CD8-positive, alpha-beta memory T cell (primary cell): ENCODE data around the gene MAGEF1. TPM values are rescaled to one million over a fixed set of nuclear protein-coding genes. Genes with fewer than 3 reads are reported as not detected.
"Not testable (repeated sequence)": the region's sequence is repeated elsewhere in the genome, so short reads cannot be mapped to it uniquely, and the experiment has no call there.

Source experiments
- CTCF ChIA-PET: fragments of 350-600 bp; sonication (Branson Sonifier 250); formaldehyde crosslinking; loops from one replicate; lab custom pipeline; 2021; ENCODE audit warnings: antibody characterized with exemption; lab: Charles Lee
- POLR2A ChIA-PET: fragments of 350-600 bp; sonication (Branson Sonifier 250); formaldehyde crosslinking; loops from one replicate; lab custom pipeline; 2021; ENCODE audit warnings: antibody characterized with exemption; lab: Charles Lee
- DNase-seq, 5 donors: peaks; one replicate each; pipeline versions ENCODE4 v3.0.0 to v3.0.0-alpha.2; 2020 to 2022; ENCODE audit warnings: mixed read lengths in 1 of 5
- H3K27ac ChIP-seq: one replicate; pipeline ENCODE4 v1.7.0; 2013; ENCODE audit warnings: low read depth, mild to moderate bottlenecking, low read length, moderate library complexity
- H3K27me3 ChIP-seq: 2 replicates; pipeline ENCODE4 v1.7.0; 2013; ENCODE audit warnings: low read length, mild to moderate bottlenecking; ENCODE audit not compliant: insufficient read depth, poor library complexity, severe bottlenecking
- H3K36me3 ChIP-seq: 2 replicates; pipeline ENCODE4 v1.7.0; 2013; ENCODE audit warnings: mild to moderate bottlenecking, low read length, moderate library complexity; ENCODE audit not compliant: insufficient read depth
- H3K4me1 ChIP-seq: 2 replicates; pipeline ENCODE4 v1.7.0; 2013; ENCODE audit warnings: mild to moderate bottlenecking, low read length, moderate library complexity; ENCODE audit not compliant: insufficient read depth
- H3K4me3 ChIP-seq: 2 replicates; pipeline ENCODE4 v1.7.0; 2013; ENCODE audit warnings: mild to moderate bottlenecking, low read length
- H3K9me3 ChIP-seq: 2 replicates; pipeline ENCODE4 v1.7.0; 2013; ENCODE audit warnings: mild to moderate bottlenecking, low read length
- H3K27ac Mint-ChIP-seq, 8 donors: one replicate each; pipeline ENCODE4 v1.8.0; 2020 to 2021; ENCODE audit warnings: mixed read lengths in 8 of 8, mild to moderate bottlenecking in 6 of 8, inconsistent platforms in 3 of 8, moderate library complexity in 3 of 8
- H3K27me3 Mint-ChIP-seq, 2 donors: one replicate each; pipeline ENCODE4 v1.8.0; 2020 to 2021; ENCODE audit warnings: mixed read lengths in 2 of 2, mild to moderate bottlenecking in 1 of 2, moderate library complexity in 1 of 2
- H3K36me3 Mint-ChIP-seq, 3 donors: one replicate each; pipeline ENCODE4 v1.8.0; 2020 to 2021; ENCODE audit warnings: mixed read lengths in 3 of 3, inconsistent platforms in 1 of 3, mild to moderate bottlenecking in 1 of 3
- H3K4me1 Mint-ChIP-seq, 3 donors: one replicate each; pipeline ENCODE4 v1.8.0; 2020 to 2021; ENCODE audit warnings: mixed read lengths in 3 of 3, inconsistent platforms in 1 of 3, mild to moderate bottlenecking in 1 of 3
- H3K4me3 Mint-ChIP-seq, 7 donors: one replicate each; pipeline ENCODE4 v1.8.0; 2020 to 2021; ENCODE audit warnings: mixed read lengths in 7 of 7, mild to moderate bottlenecking in 6 of 7, moderate library complexity in 4 of 7, inconsistent platforms in 2 of 7
- H3K9me3 Mint-ChIP-seq, 5 donors: one replicate each; pipeline ENCODE4 v1.8.0; 2020 to 2022; ENCODE audit warnings: mixed read lengths in 5 of 5, mild to moderate bottlenecking in 3 of 5, moderate library complexity in 2 of 5, inconsistent platforms in 1 of 5
- polyA plus RNA-seq: library from polyadenylated mRNA; unstranded; fragments of 300-500 nt; fragmentation: Illumina TruSeq; gene quantifications from one replicate; pipeline ENCODE4 v1.2.3, GENCODE V29; 2021
- total RNA-seq, 2 experiments: library from RNA; stranded (reverse); gene quantifications; one replicate each; pipeline ENCODE4 v1.2.3, GENCODE V29; 2021

MAGEF1 gene
- total and polyA plus RNA-seq, 3 experiments from 2014 or later, result 14.5 to 25.0 (median 24.5) TPM

DNA sequence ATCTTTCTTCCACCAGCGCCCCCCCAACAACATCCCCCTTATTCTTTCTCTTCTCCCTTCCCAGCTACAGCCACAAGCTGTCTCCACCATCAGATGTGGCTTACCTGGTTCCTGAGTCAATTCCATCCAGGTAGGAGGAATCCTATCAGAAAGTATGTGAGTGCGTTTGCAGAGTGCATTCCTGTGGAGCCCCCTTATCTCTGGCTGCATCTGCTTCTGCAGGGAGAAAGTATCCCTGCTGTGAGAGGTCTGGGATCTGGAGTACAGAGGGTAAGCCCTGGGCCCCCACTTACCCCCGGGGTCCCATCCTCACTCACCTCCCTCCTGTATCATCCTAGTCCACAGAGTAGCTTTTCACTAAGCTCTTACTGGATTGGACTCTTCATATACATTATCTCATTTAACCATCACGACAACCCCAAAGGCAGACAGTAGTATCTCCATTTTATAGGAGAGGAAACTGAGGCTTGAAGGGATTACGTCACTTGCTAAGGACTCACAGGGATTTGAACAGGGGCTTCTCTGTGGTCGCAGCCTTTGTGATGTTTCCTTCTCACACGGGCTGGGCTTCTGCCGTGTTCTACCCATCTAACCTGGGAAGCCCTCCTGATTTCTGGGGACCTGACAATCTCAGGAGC, 22.2 kb upstream of the MAGEF1 start:
- no peaks in the 10 kb centered on the region for H3K36me3 ChIP-seq
- no peak for DNase-seq
- H3K4me1 ChIP-seq, result no peaks in the 10 kb centered on the region
- H3K9me3 ChIP-seq, result no peaks in the 10 kb centered on the region
- no peaks in the 10 kb centered on the region for H3K36me3 Mint-ChIP-seq
- no peaks in the 10 kb centered on the region for H3K4me1 Mint-ChIP-seq
- H3K4me3 Mint-ChIP-seq, result no peak overlapping the region
- CTCF ChIA-PET, result interaction anchor here (3.4 kb wide), 1 partner anchor 173 kb away, joined by 9 read pairs; the partner anchor contains the start of gene EPHB3
- no peak overlapping the region for H3K4me3 ChIP-seq
- H3K27me3 Mint-ChIP-seq, result peaks cover 13 to 49% of the 10 kb centered on the region in 2 donors
- no peaks in the 10 kb centered on the region for H3K27me3 ChIP-seq
- POLR2A ChIA-PET, result no interaction called here
- no peak overlapping the region for H3K27ac Mint-ChIP-seq
- no peaks in the 10 kb centered on the region for H3K9me3 Mint-ChIP-seq
- H3K27ac ChIP-seq, result no peak overlapping the region

GRCh38 chr3:184733181-184733580, 21.3 kb upstream of the MAGEF1 start:
- Mint-ChIP-seq H3K9me3 (no peaks in the 10 kb centered on the region), H3K36me3 (no peaks in the 10 kb centered on the region), H3K27ac (no peak overlapping the region), H3K27me3 (peaks cover 13 to 56% of the 10 kb centered on the region in 2 donors), H3K4me1 (no peaks in the 10 kb centered on the region), H3K4me3 (no peak overlapping the region)
- DNase-seq, result no peak
- ChIA-PET POLR2A (no interaction called here), CTCF (interaction anchor here (3.4 kb wide), 1 partner anchor 172 kb away, joined by 9 read pairs; the partner anchor contains the start of gene EPHB3)
- H3K27me3 ChIP-seq, result no peaks in the 10 kb centered on the region
- no peaks in the 10 kb centered on the region for H3K9me3 ChIP-seq
- no peaks in the 10 kb centered on the region for H3K4me1 ChIP-seq
- H3K27ac ChIP-seq, result no peak overlapping the region
- H3K4me3 ChIP-seq, result no peak overlapping the region
- no peaks in the 10 kb centered on the region for H3K36me3 ChIP-seq

- H3K27me3 Mint-ChIP-seq, result peaks cover 14 to 59% of the 10 kb centered on the region in 2 donors
- H3K4me3 Mint-ChIP-seq, result no peak overlapping the region
- Histone ChIP-seq H3K4me3 (no peak overlapping the region), H3K4me1 (no peaks in the 10 kb centered on the region), H3K27me3 (no peaks in the 10 kb centered on the region), H3K27ac (no peak overlapping the region), H3K36me3 (no peaks in the 10 kb centered on the region), H3K9me3 (no peaks in the 10 kb centered on the region)
- H3K4me1 Mint-ChIP-seq, result no peaks in the 10 kb centered on the region
- no peaks in the 10 kb centered on the region for H3K9me3 Mint-ChIP-seq
- POLR2A ChIA-PET, result no interaction called here
- no peak overlapping the region for H3K27ac Mint-ChIP-seq
- no peaks in the 10 kb centered on the region for H3K36me3 Mint-ChIP-seq
- DNase-seq, result no peak
- CTCF ChIA-PET, result interaction anchor here (3.4 kb wide), 1 partner anchor 171 kb away, joined by 9 read pairs; the partner anchor contains the start of gene EPHB3
Measured at GRCh38 chr3:184731786-184732537, 20.1 kb upstream of the MAGEF1 start.

- Histone ChIP-seq H3K4me3 (no peak overlapping the region), H3K36me3 (no peaks in the 10 kb centered on the region), H3K9me3 (no peaks in the 10 kb centered on the region), H3K27ac (no peak overlapping the region), H3K4me1 (no peaks in the 10 kb centered on the region), H3K27me3 (no peaks in the 10 kb centered on the region)
- no peaks in the 10 kb centered on the region for H3K4me1 Mint-ChIP-seq
- H3K27me3 Mint-ChIP-seq, result peaks cover 18 to 63% of the 10 kb centered on the region in 2 donors
- no peak for DNase-seq
- H3K36me3 Mint-ChIP-seq, result no peaks in the 10 kb centered on the region
- no peak overlapping the region for H3K4me3 Mint-ChIP-seq
- no peak overlapping the region for H3K27ac Mint-ChIP-seq
- POLR2A ChIA-PET, result no interaction called here
- no peaks in the 10 kb centered on the region for H3K9me3 Mint-ChIP-seq
- CTCF ChIA-PET, result interaction anchor here (4.5 kb wide), 1 partner anchor 170 kb away, joined by 32 read pairs; the partner anchor contains the start of gene EPHB3
Measured at GRCh38 chr3:184730924-184731323, 19.1 kb upstream of the MAGEF1 start.

DNA sequence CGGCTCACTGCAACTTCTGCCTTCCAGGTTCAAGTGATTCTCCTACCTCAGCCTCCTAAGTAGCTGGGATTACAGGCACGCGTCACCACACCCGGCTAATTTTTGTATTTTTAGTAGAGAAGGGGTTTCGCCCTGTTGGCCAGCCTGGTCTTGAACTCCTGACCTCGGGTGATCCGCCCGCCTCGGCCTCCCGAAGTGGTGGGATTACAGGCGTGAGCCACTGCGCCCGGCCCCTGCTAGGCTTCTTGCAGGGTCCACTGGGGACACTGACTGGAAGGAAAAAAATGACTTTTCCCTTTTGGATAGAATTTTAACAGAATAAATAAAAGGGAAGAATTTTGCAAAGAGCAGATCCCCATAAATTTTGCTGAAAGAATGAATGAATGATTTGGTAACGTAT, 17.3 kb upstream of the MAGEF1 start:
- peaks cover 13 to 53% of the 10 kb centered on the region in 2 donors for H3K27me3 Mint-ChIP-seq
- DNase-seq, H3K4me3 ChIP-seq, H3K4me1 ChIP-seq, H3K36me3 ChIP-seq, H3K27ac Mint-ChIP-seq, H3K4me1 Mint-ChIP-seq, H3K27ac ChIP-seq, POLR2A ChIA-PET, H3K36me3 Mint-ChIP-seq, H3K27me3 ChIP-seq, H3K9me3 ChIP-seq, H3K4me3 Mint-ChIP-seq, H3K9me3 Mint-ChIP-seq: not testable (repeated sequence)
- CTCF ChIA-PET, result interaction anchor here (4.5 kb wide), 1 partner anchor 168 kb away, joined by 32 read pairs; the partner anchor contains the start of gene EPHB3

DNA sequence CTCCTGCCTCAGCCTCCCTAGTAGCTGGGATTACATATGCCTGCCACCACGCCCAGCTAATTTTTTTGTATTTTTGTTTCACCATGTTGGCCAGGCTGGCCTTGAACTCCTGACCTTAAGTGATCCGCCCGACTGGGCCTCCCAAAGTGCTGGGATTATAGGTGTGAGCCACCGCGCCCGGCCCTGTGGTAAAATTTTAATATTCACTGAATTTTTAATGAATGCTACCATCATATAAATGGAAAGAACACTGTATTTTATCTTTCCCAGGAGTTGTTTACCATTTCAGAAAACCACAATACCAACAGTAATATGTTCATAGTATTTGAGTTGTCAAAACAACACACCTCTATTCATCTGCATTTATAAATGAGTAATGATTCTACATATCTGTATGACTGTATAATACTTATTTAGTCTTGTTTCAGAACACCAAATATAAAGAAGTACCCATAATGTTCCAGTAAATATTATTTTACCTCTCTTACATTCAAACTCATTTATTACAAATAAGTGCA, 16.2 kb upstream of the MAGEF1 start:
- H3K36me3 Mint-ChIP-seq, result no peaks in the 10 kb centered on the region
- H3K4me3 ChIP-seq, result no peak overlapping the region
- DNase-seq, result no peak
- no peaks in the 10 kb centered on the region for H3K36me3 ChIP-seq
- ChIA-PET POLR2A (no interaction called here), CTCF (interaction anchor here (4.5 kb wide), 1 partner anchor 167 kb away, joined by 32 read pairs; the partner anchor contains the start of gene EPHB3)
- H3K9me3 Mint-ChIP-seq, result no peaks in the 10 kb centered on the region
- H3K9me3 ChIP-seq, result no peaks in the 10 kb centered on the region
- H3K27ac ChIP-seq, result no peak overlapping the region
- peaks cover 13 to 52% of the 10 kb centered on the region in 2 donors for H3K27me3 Mint-ChIP-seq
- no peaks in the 10 kb centered on the region for H3K4me1 Mint-ChIP-seq
- no peak overlapping the region for H3K27ac Mint-ChIP-seq
- H3K27me3 ChIP-seq, result no peaks in the 10 kb centered on the region
- H3K4me1 ChIP-seq, result no peaks in the 10 kb centered on the region
- no peak overlapping the region for H3K4me3 Mint-ChIP-seq

DNA sequence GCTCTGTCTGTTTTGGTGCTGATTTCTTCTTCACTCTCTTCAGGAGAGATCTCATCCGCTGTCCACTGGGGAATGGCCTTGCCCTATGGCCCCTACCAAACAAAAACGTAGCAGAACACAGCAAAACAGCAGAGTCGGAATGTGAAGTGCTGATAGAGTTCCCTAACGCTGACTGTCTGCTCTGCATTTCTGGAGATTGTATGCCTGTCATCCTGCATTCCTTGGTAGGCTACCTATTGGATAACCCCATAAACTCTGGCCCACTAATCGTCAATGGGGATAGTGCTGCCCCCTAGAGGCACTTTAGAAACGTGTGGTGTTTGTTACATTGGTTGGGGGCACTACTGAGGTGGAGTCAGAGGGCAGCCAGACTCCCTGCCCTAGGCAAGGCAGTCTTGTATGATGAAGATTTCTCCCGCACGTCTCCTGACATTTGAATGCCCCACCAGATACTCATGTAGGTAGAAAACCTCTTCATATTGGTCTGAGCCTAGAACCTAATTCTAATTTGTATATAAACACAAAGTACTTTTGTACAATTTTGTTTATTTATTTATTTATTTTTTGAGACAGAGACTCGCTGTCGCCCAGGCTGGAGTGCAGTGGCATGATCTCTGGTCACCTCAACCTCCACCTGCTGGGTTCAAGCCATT, 15.6 kb upstream of the MAGEF1 start:
- no peaks in the 10 kb centered on the region for H3K36me3 Mint-ChIP-seq
- no peaks in the 10 kb centered on the region for H3K9me3 ChIP-seq
- H3K27me3 ChIP-seq, result no peaks in the 10 kb centered on the region
- H3K4me1 Mint-ChIP-seq, result no peaks in the 10 kb centered on the region
- peaks cover 13 to 47% of the 10 kb centered on the region in 2 donors for H3K27me3 Mint-ChIP-seq
- H3K27ac ChIP-seq, result no peak overlapping the region
- no peaks in the 10 kb centered on the region for H3K4me1 ChIP-seq
- no peak overlapping the region for H3K4me3 Mint-ChIP-seq
- POLR2A ChIA-PET, result no interaction called here
- CTCF ChIA-PET, result interaction anchor here (0.7 to 4.5 kb wide), 6 partner anchors 10 to 166 kb away, joined by 3 to 32 read pairs (median 4); partner anchors contain the start of genes EPHB3 and MAGEF1
- no peaks in the 10 kb centered on the region for H3K36me3 ChIP-seq
- H3K4me3 ChIP-seq, result no peak overlapping the region
- DNase-seq, result peak in 3 of 5 donors; percentile 9 to 46 (median 14)
- H3K9me3 Mint-ChIP-seq, result no peaks in the 10 kb centered on the region
- no peak overlapping the region for H3K27ac Mint-ChIP-seq
